ENCODE measurements around the gene FIGNL2.

Gene FIGNL2

DNA sequence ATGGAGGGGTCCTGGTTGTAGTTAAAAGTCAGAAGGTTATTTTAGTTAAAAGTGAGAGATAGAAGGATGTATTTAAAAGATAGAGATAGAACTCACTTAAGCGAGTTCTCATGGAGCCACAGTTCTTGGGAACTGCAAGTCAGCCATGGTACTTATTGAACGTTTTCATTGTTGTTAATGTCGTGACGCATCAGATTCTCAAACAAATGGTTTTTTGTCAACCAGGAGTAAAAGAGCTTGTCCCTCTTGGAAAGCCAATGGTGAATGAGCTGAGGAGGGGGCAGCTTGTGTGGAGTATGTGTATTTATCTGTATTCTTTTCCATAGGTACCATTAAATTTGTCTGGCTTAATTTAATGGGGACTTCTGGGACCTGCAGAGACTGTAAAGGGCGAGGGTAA is 68.6 kb downstream of the FIGNL2 start:
- TF ChIP-seq GATA2 (IDR thresholded peaks at IDR 0.05; ENCODE audit: low read depth, low read length), result no peak
- no peak for TF ChIP-seq GATA3 (IDR thresholded peaks at IDR 0.05; ENCODE audit: low read depth, low read length)

GRCh38 chr12:51777973-51778372 is 70.5 kb downstream of the FIGNL2 start:
- TF ChIP-seq GATA2 (IDR thresholded peaks at IDR 0.05; ENCODE audit: low read depth, low read length) (no peak), GATA3 (IDR thresholded peaks at IDR 0.05; ENCODE audit: low read depth, low read length) (no peak)

GRCh38 chr12:51777457-51777856 is 71.1 kb downstream of the FIGNL2 start:
- TF ChIP-seq GATA2 (IDR thresholded peaks at IDR 0.05; ENCODE audit: low read depth, low read length) (no peak), GATA3 (IDR thresholded peaks at IDR 0.05; ENCODE audit: low read depth, low read length) (no peak)

DNA sequence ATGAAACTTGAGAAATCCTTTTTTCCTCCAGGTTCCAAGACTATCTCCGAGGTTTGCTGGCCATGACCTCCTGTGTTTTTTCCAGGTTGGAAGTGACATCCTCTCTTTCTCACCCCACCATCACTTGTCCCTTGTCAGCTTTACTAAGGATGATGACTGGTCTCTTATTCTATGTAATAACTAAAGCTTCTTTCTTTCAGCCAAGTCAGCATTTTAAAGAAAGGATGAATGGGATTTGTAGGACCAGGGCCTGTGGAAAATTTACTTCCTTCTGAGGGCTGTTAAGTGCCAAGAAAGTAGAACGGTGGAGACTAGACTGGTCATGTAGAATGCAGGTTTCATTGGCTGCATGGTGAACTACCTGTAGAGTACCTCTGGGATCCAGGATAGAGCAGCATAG is 73.6 kb downstream of the FIGNL2 start:
- TF ChIP-seq GATA3 (IDR thresholded peaks at IDR 0.05; ENCODE audit: low read depth, low read length), result no peak
- no peak for TF ChIP-seq GATA2 (IDR thresholded peaks at IDR 0.05; ENCODE audit: low read depth, low read length)

DNA sequence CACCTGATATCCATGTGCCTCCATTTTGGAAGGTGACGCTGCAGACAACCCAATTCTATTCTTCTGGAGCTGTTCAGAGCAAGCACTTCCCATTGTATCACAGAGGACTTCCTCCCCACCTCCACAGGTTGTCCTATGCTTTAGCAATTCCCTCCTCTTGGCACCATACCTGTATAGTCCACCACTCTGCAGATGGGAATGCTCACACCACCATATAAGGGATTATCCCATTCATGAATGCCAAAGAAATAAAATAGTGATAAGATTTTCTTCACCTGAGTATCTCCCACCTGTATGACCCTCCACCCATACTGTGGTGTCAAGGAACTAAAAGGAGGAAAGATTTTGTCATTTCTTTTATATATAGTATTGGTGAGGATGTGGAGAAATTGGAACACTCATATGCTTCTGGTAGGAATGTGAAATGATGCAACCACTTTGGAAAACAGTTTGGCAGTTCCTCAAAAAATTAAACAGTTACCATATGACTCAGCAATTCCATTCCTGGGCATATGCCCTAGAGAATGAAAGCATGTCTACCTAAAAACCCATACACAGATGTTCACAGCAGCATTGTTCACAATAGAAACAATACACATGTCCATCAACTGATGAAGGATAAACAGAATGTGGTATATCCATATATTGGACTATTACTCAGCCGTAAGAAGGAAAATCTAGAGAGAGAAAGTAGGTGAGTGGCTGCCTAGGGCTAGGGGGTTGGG is 75.2 kb downstream of the FIGNL2 start:
- TF ChIP-seq GATA2 (IDR thresholded peaks at IDR 0.05; ENCODE audit: low read depth, low read length) (no peak), GATA3 (IDR thresholded peaks at IDR 0.05; ENCODE audit: low read depth, low read length) (no peak)

DNA sequence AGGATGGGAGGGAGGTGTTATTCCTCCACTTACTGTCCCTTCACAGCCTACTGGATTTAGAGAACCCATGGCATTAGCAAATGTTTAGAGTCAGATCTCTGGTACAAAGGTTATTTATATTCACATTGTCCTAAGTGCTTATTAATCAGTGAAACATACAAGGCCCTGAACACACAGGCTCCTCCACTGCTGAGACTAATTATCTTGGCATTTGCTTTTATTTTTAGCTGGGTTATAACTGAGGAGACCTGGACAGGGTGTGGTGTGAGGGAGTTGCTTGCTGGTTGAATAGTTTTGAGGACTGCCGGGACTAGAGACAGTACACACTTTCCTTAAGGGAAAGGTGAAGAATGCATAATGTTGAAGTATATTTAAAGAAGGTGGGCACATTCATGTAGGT is 77.5 kb downstream of the FIGNL2 start:
- TF ChIP-seq GATA2 (IDR thresholded peaks at IDR 0.05; ENCODE audit: low read depth, low read length) (no peak), GATA3 (IDR thresholded peaks at IDR 0.05; ENCODE audit: low read depth, low read length) (no peak)

Data from SH-SY5Y (cell line).